ENCODE data around the gene CD8B.

Gene CD8B

GRCh38 chr2:86807468-86808275 lies 54.0 kb downstream of the CD8B start:
- DNase-seq (ENCODE audit: extremely low spot score, insufficient read length, low read depth): no peak
- no peak for FAIRE-seq

- FAIRE-seq (no peak), DNase-seq (ENCODE audit: extremely low spot score, insufficient read length, low read depth) (no peak)
Observed at GRCh38 chr2:86807133-86807467, 54.6 kb downstream of the CD8B start.

- DNase-seq (ENCODE audit: extremely low spot score, insufficient read length, low read depth) (no peak), FAIRE-seq (no peak)
Observed at GRCh38 chr2:86806059-86806857, 55.4 kb downstream of the CD8B start.

- FAIRE-seq (no peak), DNase-seq (ENCODE audit: extremely low spot score, insufficient read length, low read depth) (no peak)
Observed at GRCh38 chr2:86800856-86801567, 60.7 kb downstream of the CD8B start.

- no peak for DNase-seq (ENCODE audit: extremely low spot score, insufficient read length, low read depth)
- FAIRE-seq: no peak
Observed at GRCh38 chr2:86794861-86795260, 66.8 kb downstream of the CD8B start.

- DNase-seq (ENCODE audit: extremely low spot score, insufficient read length, low read depth) (no peak), FAIRE-seq (no peak)
Observed at GRCh38 chr2:86793752-86794151, 67.9 kb downstream of the CD8B start.

- no peak for FAIRE-seq
- no peak for DNase-seq (ENCODE audit: extremely low spot score, insufficient read length, low read depth)
Observed at GRCh38 chr2:86791573-86791972, 70.1 kb downstream of the CD8B start.

GRCh38 chr2:86790676-86791572 lies 70.8 kb downstream of the CD8B start, which contains the start of gene CD8A:
Gene CD8A, minus strand, starts transcription at chr2:86790913. Its CDS starts 88 bp downstream, at chr2:86790825.
- DNase-seq (ENCODE audit: extremely low spot score, insufficient read length, low read depth) (no peak), FAIRE-seq (no peak)

- FAIRE-seq: no peak
- DNase-seq (ENCODE audit: extremely low spot score, insufficient read length, low read depth): no peak
Observed at GRCh38 chr2:86790134-86790675, 71.5 kb downstream of the CD8B start.

GRCh38 chr2:86789687-86790133 lies 72.0 kb downstream of the CD8B start:
- FAIRE-seq (no peak), DNase-seq (ENCODE audit: extremely low spot score, insufficient read length, low read depth) (no peak)

GRCh38 chr2:86788881-86789686 lies 72.6 kb downstream of the CD8B start:
- no peak for DNase-seq (ENCODE audit: extremely low spot score, insufficient read length, low read depth)
- no peak for FAIRE-seq

GRCh38 chr2:86788165-86788564 lies 73.5 kb downstream of the CD8B start:
- DNase-seq (ENCODE audit: extremely low spot score, insufficient read length, low read depth): no peak

GRCh38 chr2:86787736-86788135 lies 74.0 kb downstream of the CD8B start:
- no peak for FAIRE-seq

More at GRCh38 chr2:86788165-86788564, 73.5 kb downstream of the CD8B start:
- FAIRE-seq: no peak

GRCh38 chr2:86786001-86786536 lies 75.6 kb downstream of the CD8B start:
- no peak for FAIRE-seq

More at GRCh38 chr2:86787736-86788135, 74.0 kb downstream of the CD8B start:
- no peak for DNase-seq (ENCODE audit: extremely low spot score, insufficient read length, low read depth)

GRCh38 chr2:86785456-86785855 lies 76.2 kb downstream of the CD8B start:
- DNase-seq (ENCODE audit: extremely low spot score, insufficient read length, low read depth): no peak
- no peak for FAIRE-seq

More at GRCh38 chr2:86786001-86786536, 75.6 kb downstream of the CD8B start:
- DNase-seq (ENCODE audit: extremely low spot score, insufficient read length, low read depth): no peak

- DNase-seq (ENCODE audit: extremely low spot score, insufficient read length, low read depth) (peak; percentile 51), FAIRE-seq (peak; percentile 83)
Observed at GRCh38 chr2:86783615-86784339, 77.9 kb downstream of the CD8B start.

- FAIRE-seq (no peak), DNase-seq (ENCODE audit: extremely low spot score, insufficient read length, low read depth) (no peak)
Observed at GRCh38 chr2:86782748-86783147, 78.9 kb downstream of the CD8B start.
